ENCODE measurements around the gene SLC4A11. TPM values are rescaled to one million over a fixed set of nuclear protein-coding genes. Genes with fewer than 3 reads are reported as not detected.

SLC4A11 gene
- total RNA-seq, 1 experiment from 2014 or later, result 5.7 TPM

GRCh38 chr20:3275966-3276679 is 37.1 kb upstream of the SLC4A11 start:
- no peak for TF ChIP-seq CTCF (IDR thresholded peaks at IDR 0.05; ENCODE audit: unreplicated experiment)
- no peak for DNase-seq (ENCODE audit: unreplicated experiment)
- no peaks in the 10 kb centered on the region for H3K4me1 Mint-ChIP-seq (ENCODE audit: insufficient read depth, unreplicated experiment)
- no TSS peak for BruUV-seq (replicated peaks)
- peaks cover 32% of the 10 kb centered on the region for H3K36me3 Mint-ChIP-seq (ENCODE audit: insufficient read depth, unreplicated experiment)
- H3K27ac Mint-ChIP-seq (ENCODE audit: low read depth, unreplicated experiment), result no peak overlapping the region
- intact Hi-C loops (cut with micrococcal nuclease), result loop anchor here (1.0 kb wide), 1 partner anchor 58 kb away; no protein-coding TSS in a partner anchor
- H3K9me3 Mint-ChIP-seq (ENCODE audit: unreplicated experiment), result no peaks in the 10 kb centered on the region
- no peak overlapping the region for H3K4me3 Mint-ChIP-seq (ENCODE audit: unreplicated experiment)
- ChIA-PET CTCF (interaction anchor here (0.5 to 1.8 kb wide), 2 partner anchors 25 to 40 kb away, joined by 5 to 6 read pairs; no protein-coding TSS in a partner anchor), POLR2A (no interaction called here)
- no peaks in the 10 kb centered on the region for H3K27me3 Mint-ChIP-seq (ENCODE audit: insufficient read depth, unreplicated experiment)

- Mint-ChIP-seq H3K36me3 (ENCODE audit: insufficient read depth, unreplicated experiment) (peaks cover 39% of the 10 kb centered on the region), H3K27me3 (ENCODE audit: insufficient read depth, unreplicated experiment) (no peaks in the 10 kb centered on the region), H3K4me1 (ENCODE audit: insufficient read depth, unreplicated experiment) (no peaks in the 10 kb centered on the region), H3K27ac (ENCODE audit: low read depth, unreplicated experiment) (no peak overlapping the region), H3K9me3 (ENCODE audit: unreplicated experiment) (no peaks in the 10 kb centered on the region), H3K4me3 (ENCODE audit: unreplicated experiment) (no peak overlapping the region)
- BruUV-seq (replicated peaks), result no TSS peak
- ChIA-PET CTCF (interaction anchor here (0.5 to 1.8 kb wide), 3 partner anchors 25 to 57 kb away, joined by 4 to 6 read pairs (median 5); no protein-coding TSS in a partner anchor), POLR2A (interaction anchor here (0.6 to 0.8 kb wide), 2 partner anchors 21 to 66 kb away, joined by 3 to 4 read pairs; partner anchors contain the start of gene ITPA)
- no peak for DNase-seq (ENCODE audit: unreplicated experiment)
- no peak for TF ChIP-seq CTCF (IDR thresholded peaks at IDR 0.05; ENCODE audit: unreplicated experiment)
- intact Hi-C loops (cut with micrococcal nuclease), result no loop called here
Observed at GRCh38 chr20:3275064-3275935, 36.3 kb upstream of the SLC4A11 start.

GRCh38 chr20:3273371-3273770 is 34.4 kb upstream of the SLC4A11 start:
- TF ChIP-seq CTCF (IDR thresholded peaks at IDR 0.05; ENCODE audit: unreplicated experiment), result no peak
- ChIA-PET POLR2A (interaction anchor here (1.1 kb wide), 1 partner anchor 54 kb away, joined by 4 read pairs; no protein-coding TSS in a partner anchor), CTCF (interaction anchor here (0.6 to 2.2 kb wide), 4 partner anchors 43 to 286 kb away, joined by 3 to 7 read pairs (median 3); no protein-coding TSS in a partner anchor)
- Mint-ChIP-seq H3K27me3 (ENCODE audit: insufficient read depth, unreplicated experiment) (no peaks in the 10 kb centered on the region), H3K9me3 (ENCODE audit: unreplicated experiment) (no peaks in the 10 kb centered on the region), H3K36me3 (ENCODE audit: insufficient read depth, unreplicated experiment) (peaks cover 43% of the 10 kb centered on the region), H3K27ac (ENCODE audit: low read depth, unreplicated experiment) (no peak overlapping the region), H3K4me1 (ENCODE audit: insufficient read depth, unreplicated experiment) (no peaks in the 10 kb centered on the region), H3K4me3 (ENCODE audit: unreplicated experiment) (no peak overlapping the region)
- intact Hi-C loops (cut with micrococcal nuclease), result no loop called here
- DNase-seq (ENCODE audit: unreplicated experiment), result no peak
- no TSS peak for BruUV-seq (replicated peaks)

GRCh38 chr20:3270051-3270450 is 31.1 kb upstream of the SLC4A11 start:
- Mint-ChIP-seq H3K27ac (ENCODE audit: low read depth, unreplicated experiment) (no peak overlapping the region), H3K9me3 (ENCODE audit: unreplicated experiment) (no peaks in the 10 kb centered on the region), H3K27me3 (ENCODE audit: insufficient read depth, unreplicated experiment) (no peaks in the 10 kb centered on the region), H3K4me3 (ENCODE audit: unreplicated experiment) (no peak overlapping the region), H3K36me3 (ENCODE audit: insufficient read depth, unreplicated experiment) (peaks cover 40% of the 10 kb centered on the region), H3K4me1 (ENCODE audit: insufficient read depth, unreplicated experiment) (no peaks in the 10 kb centered on the region)
- no peak for TF ChIP-seq CTCF (IDR thresholded peaks at IDR 0.05; ENCODE audit: unreplicated experiment)
- intact Hi-C loops (cut with micrococcal nuclease), result no loop called here
- ChIA-PET POLR2A (no interaction called here), CTCF (interaction anchor here (0.7 to 1.2 kb wide), 2 partner anchors 51 to 85 kb away, joined by 3 to 5 read pairs; no protein-coding TSS in a partner anchor)
- no peak for DNase-seq (ENCODE audit: unreplicated experiment)
- no TSS peak for BruUV-seq (replicated peaks)
